NCI-H774 (cell line): ENCODE measurements around the gene NME8.
"Not testable (repeated sequence)": the region's sequence is repeated elsewhere in the genome, so short reads cannot be mapped to it uniquely, and the experiment has no call there.

Experiments
- DNase-seq: peaks from one replicate; lab custom pipeline; 2025; lab: John Stamatoyannopoulos, UW

The NME8 gene

GRCh38 chr7:37848297-37848696, at the start of gene NME8:
Gene NME8 (plus strand): TSS chr7:37848597. CDS start chr7:37850267, 1,670 bp downstream.
- DNase-seq: no peak

- no peak for DNase-seq
These were observed 42.2 kb upstream of the NME8 start for GRCh38 chr7:37806152-37806551.

- DNase-seq: not testable (repeated sequence)
These were observed 36.2 kb upstream of the NME8 start for GRCh38 chr7:37812161-37812580.

GRCh38 chr7:37815671-37816371, 32.6 kb upstream of the NME8 start:
- no peak for DNase-seq

- no peak for DNase-seq
These were observed 31.3 kb upstream of the NME8 start for GRCh38 chr7:37816922-37817590.

- DNase-seq: no peak
These were observed 30.8 kb upstream of the NME8 start for GRCh38 chr7:37817591-37817960.

GRCh38 chr7:37817996-37818720, 30.2 kb upstream of the NME8 start:
- DNase-seq: no peak

GRCh38 chr7:37820708-37821468, 27.5 kb upstream of the NME8 start:
- DNase-seq: no peak

- DNase-seq: no peak
These were observed 25.5 kb upstream of the NME8 start for GRCh38 chr7:37822946-37823345.

- no peak for DNase-seq
These were observed 24.8 kb upstream of the NME8 start for GRCh38 chr7:37823557-37823956.

- DNase-seq: no peak
These were observed 23.4 kb upstream of the NME8 start for GRCh38 chr7:37825038-37825437.

- DNase-seq: no peak
These were observed 21.6 kb upstream of the NME8 start for GRCh38 chr7:37826825-37827224.

- no peak for DNase-seq
These were observed 17.2 kb upstream of the NME8 start for GRCh38 chr7:37831244-37831643.

GRCh38 chr7:37832194-37832593, 16.2 kb upstream of the NME8 start:
- no peak for DNase-seq

- DNase-seq: peak; percentile 45
These were observed 15.1 kb upstream of the NME8 start for GRCh38 chr7:37833107-37833817.

GRCh38 chr7:37833818-37834146, 14.6 kb upstream of the NME8 start:
- DNase-seq: no peak

- no peak for DNase-seq
These were observed 5.1 kb downstream of the NME8 start for GRCh38 chr7:37853468-37853867.

GRCh38 chr7:37882086-37882485, 33.7 kb downstream of the NME8 start:
- no peak for DNase-seq

GRCh38 chr7:37893359-37893758, 45.0 kb downstream of the NME8 start:
- DNase-seq: no peak

- DNase-seq: no peak
These were observed 46.3 kb downstream of the NME8 start for GRCh38 chr7:37894671-37895070.

GRCh38 chr7:37899712-37900247, 51.4 kb downstream of the NME8 start:
- DNase-seq: no peak
